GM21447 (cell line): ENCODE results near the gene CACNB4.
"Not testable (repeated sequence)": the region's sequence is repeated elsewhere in the genome, so short reads cannot be mapped to it uniquely, and the experiment has no call there.

Experiments
- ATAC-seq: cut with Tn5 transposase; IDR thresholded peaks from one replicate; pipeline ENCODE4 v1.9.1; 2021; ENCODE audit not compliant: unreplicated experiment

CACNB4 gene

DNA sequence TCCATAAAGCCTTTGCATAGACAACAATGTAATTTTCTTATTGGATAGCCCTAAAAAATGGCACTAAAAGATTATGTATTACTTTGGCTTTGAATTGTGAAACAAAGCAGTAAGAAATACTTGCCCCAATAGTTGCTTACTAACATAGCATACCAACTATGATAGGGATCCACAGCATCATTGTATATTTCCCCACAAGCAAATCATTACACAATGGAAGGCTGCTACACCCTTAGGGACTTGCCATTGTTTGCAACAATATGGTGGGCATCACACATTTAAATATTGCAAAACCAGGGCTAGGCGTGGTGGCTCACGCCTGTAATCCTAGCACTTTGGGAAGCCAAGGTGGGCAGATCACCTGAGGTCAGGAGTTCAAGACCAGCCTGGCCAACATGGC, 74.4 kb downstream of the CACNB4 start:
- no peak for ATAC-seq

DNA sequence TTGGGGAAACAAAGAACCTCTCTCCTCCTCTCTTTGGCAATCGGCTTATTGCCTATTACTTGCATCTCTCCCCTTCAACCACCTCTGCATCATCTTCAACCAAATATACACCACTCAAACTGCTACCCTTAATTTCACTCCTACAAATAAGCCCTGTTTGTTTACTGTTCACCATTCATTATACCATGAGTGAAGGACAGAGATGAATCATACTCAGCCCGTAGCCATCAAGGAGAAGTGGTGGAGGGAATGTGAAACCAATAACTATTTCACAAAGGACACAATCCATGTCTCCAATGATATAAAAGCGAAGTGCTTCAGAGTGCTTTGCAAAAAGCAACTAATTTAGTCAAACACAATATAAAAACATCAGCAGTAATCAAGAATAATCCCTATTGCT, 76.8 kb downstream of the CACNB4 start:
- no peak for ATAC-seq

- not testable (repeated sequence) for ATAC-seq
Measured at GRCh38 chr2:152021001-152021400, 77.8 kb downstream of the CACNB4 start.

DNA sequence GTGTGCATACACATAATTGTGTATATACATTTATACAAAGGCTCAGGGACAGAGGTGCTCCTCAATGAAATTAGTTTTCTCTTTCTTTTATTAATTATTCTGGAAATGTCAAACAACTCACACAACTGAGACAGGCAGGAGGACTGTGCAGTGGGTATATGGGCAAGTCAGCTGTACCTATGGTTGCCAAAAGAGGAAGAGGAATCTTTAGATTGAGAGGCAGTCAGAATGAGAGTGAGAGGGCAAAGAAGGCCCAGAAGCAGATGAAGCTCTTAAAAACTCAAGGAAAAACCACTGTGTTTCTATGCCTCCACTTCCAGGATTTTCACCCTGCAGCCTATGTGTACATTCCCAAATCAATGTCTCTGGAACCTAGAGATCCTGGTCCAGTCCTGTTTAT, 79.1 kb downstream of the CACNB4 start:
- ATAC-seq = no peak

- ATAC-seq = no peak
Measured at GRCh38 chr2:152016181-152017120, 82.4 kb downstream of the CACNB4 start.

- no peak for ATAC-seq
Measured at GRCh38 chr2:152015552-152015951, 83.3 kb downstream of the CACNB4 start.

DNA sequence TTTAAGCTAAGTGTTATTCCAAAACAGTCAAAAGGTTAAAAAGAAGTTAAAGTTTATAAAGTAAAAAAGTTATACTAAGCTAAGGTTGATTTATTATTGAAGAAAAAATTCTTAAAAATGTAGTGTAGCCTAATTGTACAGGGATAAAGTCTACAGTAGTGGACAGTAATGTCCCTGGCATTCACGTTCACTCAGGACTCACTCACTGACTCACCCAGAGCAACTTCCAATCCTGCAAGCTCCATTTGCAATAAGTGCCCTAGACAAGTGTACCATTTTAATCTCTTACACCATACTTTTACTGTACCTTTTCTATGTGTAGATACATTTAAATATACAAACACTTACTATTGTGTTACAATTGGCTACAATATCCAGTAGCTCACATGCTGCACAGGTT, 86.1 kb downstream of the CACNB4 start:
- ATAC-seq = no peak

DNA sequence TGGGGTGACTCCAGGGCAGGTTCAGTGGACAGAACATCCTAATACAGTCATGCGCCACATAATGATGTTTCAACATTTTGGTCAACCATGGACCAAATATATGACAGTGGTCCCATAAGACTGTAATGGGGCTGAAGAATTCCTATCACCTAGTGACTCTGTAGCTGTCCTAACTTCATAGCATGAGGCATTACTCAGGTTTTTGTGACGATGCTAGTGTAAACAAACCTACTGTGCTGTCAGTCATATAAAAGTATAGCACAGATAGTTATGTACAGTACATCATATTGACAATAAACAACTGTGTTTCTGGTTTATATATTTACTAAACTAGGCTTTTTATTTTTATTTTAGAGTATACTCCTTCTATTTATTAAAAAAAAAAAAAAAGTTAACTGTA, 87.1 kb downstream of the CACNB4 start:
- no peak for ATAC-seq

DNA sequence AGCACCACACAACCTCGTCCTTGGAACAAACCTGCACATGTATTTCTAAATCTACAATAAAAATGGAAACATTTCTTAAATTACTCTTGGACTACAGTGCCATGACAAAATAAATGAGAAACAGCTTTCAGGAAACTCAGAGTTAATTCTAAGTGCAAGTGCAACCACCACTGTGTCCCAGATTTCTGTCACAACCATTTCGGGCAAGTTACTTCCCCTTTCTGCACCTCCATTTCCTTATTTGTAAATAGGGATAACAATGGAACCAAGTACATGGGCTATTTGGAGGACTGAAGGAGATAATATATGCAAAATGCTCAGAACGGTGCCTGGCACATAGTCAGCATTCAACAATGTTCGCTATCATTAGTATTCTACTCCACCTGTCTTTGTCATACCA, 93.2 kb downstream of the CACNB4 start:
- no peak for ATAC-seq

DNA sequence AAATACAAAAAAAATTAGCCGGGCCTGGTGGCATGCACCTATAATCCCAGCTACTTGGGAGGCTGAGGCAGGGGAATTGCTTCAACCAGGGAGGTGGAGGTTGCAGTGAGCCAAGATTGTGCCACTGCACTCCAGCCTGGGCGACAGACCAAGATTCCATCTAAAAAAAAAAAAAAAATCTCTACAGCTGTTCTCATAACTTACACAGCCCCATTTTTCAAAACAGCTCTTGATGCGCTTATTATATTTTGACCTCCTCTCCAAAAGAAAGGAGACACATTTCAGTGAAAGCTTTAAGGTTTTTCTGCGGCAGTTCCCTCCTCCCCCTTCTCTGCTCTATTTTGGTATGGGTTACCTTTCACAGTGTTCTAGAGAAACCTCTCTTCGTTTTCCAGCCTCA, 95.6 kb downstream of the CACNB4 start:
- ATAC-seq = not testable (repeated sequence)

GRCh38 chr2:151999053-151999452, 99.8 kb downstream of the CACNB4 start:
- ATAC-seq = peak; percentile 84

DNA sequence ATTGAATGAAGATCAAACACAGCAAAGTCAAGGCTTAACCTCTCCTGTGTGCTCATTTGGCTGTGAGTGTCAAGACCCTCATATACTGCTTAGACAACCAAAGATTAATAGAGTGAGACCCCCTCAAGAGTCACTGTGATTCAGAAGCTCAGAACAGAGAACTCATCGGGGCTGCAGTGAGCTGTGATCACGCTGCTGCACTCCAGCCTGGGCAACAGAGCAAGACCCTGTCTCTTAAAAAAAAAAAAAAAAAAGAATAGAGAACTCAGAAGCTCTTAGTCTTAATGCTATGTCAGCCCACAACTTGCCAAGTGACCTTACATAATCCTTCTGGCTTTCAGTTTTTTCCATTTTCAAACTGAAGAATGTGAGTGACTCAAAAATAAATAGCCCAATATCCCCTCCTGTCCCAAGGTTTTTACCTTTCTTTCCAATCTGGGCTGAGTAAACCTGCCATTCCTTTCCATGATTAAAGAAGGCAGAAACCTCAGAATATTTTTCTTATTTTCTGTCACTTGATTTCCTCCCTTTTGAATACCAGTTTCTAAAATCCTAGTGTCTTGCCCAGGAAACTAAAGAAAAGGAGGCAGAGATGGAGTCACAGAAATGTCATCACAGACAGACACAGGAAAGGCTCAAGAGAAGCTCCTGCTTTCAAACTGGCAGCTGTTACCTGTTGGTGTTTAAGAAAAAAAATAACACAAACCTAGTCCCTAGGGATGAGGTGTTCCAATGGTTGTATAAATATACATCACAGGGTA, 102.4 kb downstream of the CACNB4 start:
- ATAC-seq = no peak

GRCh38 chr2:151995161-151995557, 103.7 kb downstream of the CACNB4 start:
- ATAC-seq = no peak

DNA sequence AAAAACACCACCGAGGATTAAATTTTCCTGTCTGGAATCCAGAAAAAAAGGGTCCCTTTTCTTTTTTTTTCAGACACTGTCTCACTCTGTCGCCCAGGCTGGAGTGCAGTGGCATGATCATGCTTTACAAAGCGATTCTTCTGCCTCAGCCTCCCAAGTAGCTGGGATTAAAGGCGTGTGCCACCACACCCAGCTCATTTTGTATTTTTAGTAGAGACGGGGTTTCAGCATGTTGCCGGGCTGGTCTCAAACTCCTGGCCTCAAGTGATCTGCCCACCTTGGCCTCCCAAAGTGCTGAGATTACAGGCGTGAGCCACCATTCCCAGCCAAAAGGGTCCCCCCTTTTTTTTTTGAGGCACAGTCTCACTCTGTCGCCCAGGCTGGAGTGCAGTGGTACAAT, 104.7 kb downstream of the CACNB4 start:
- ATAC-seq = not testable (repeated sequence)

- no peak for ATAC-seq
Measured at GRCh38 chr2:151991010-151991409, 107.8 kb downstream of the CACNB4 start.

- ATAC-seq = no peak
Measured at GRCh38 chr2:151989378-151989777, 109.5 kb downstream of the CACNB4 start.

DNA sequence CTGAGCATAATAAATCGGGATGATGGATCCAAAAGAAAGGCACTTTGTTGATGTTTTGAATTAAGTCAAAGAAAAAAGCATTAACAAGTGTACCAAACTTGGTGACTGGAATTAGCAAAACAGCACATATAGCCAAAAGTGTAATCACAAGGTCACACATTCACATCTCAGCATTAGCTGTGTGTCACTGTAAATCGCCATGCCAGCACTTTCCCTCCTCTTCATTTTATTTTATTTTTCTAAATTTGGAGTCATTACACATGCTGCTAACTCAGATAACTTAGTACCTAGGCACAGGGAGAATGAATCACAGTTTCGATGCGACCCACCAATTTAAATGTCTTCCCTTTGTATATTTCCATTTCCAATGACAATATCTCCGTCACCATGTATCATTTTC, 111.4 kb downstream of the CACNB4 start:
- ATAC-seq = no peak

DNA sequence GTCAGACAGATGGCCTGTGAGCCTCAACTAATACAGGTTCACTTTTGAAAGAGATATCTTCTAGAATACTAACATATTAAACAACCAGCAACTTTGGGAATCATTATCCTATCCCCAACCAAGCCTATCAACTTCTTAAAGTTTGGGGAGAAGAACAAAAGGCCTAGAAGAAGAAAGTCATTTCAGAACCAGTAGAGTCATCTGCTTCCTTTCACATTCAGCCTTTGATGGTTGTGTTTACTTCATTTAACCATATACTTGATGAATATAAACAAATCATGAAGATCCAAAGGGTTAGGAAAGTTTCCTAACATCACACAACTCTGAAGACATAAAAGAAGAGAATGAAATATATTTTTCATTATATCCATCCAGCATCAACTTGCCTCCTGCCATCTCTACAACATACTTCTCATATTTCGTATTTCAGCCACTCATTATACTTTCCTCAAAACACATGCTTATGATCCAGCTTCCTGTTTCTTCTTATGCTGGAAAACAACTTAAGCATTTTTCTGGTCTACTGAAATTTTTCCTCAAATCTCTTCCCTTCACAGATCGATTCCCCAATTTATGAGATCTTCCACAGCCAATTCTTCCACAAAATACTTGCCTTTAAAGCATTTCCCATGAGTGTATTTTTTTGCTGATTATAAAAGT, 114.3 kb downstream of the CACNB4 start:
- ATAC-seq = no peak

DNA sequence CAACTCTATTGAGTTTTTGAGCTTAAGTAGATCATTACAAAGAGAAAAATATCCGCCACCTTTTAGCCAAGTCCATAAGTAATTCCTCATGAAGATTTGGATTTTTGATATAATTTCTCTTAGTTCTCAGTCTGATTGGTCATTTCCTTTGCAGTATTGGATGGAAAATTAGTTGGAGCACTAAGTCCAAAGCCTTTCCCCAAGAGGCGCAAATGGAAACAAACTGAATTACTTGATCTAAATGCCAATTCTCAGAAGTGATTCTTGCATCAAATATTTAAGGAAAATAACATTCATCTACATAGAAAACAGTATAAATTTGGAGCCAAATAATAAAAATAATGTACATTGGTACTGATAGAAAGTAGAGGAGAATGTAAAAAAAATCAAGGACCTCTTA, 115.6 kb downstream of the CACNB4 start:
- no peak for ATAC-seq

- no peak for ATAC-seq
Measured at GRCh38 chr2:151981886-151982285, 117.0 kb downstream of the CACNB4 start.

DNA sequence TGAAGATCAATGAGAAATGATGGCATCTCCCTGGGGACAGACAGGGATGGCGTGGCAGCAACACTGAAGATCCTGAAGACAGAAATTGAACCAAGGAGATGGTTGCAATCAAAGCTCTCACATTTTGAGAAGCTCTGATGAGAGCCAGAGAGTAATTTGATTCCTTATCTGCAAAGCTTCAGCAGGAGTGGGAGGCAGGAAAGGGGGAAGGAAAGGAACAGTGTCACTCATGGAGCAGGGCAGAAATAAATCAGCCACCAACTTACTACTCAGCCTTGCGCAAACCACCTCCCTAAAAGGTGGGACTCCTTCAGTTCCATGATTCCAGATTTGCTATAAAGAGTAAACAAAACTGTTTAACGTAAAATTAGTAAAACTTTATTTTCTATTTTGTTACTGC, 119.2 kb downstream of the CACNB4 start:
- ATAC-seq = no peak

DNA sequence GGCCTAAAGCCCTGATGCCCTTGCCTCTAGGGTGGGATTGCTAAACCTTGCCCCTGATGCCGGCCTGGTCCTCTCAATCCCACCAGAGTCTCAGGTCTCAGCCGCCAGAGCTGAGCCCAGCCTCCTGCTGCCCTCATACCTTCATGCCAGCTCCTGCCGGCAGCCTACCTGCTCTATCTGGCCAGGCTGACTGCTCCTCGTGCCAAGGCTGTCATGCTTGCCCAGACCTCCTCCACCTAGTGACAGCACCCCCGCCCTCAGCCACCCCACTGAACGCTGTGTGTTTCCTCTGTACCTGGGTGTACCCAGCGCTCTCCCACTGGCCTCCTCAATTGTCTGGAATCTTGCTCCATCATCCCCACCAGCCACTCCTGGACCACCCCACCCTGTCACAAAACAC, 120.1 kb downstream of the CACNB4 start:
- ATAC-seq = no peak
